Measurements from ENCODE around the gene RSPH10B. TPM values are rescaled to one million over a fixed set of nuclear protein-coding genes. Genes with fewer than 3 reads are reported as not detected.
"Not testable (repeated sequence)": the region's sequence is repeated elsewhere in the genome, so short reads cannot be mapped to it uniquely, and the experiment has no call there.

Gene RSPH10B
- total RNA-seq, 1 donor from 2014 or later: not detected

GRCh38 chr7:5931905-5932644 is 38.4 kb downstream of the RSPH10B start:
- not testable (repeated sequence) for DNase-seq
- ATAC-seq: peak; percentile 52

GRCh38 chr7:5931250-5931649 is 39.2 kb downstream of the RSPH10B start:
- DNase-seq; ATAC-seq; intact Hi-C loops (cut with micrococcal nuclease): not testable (repeated sequence)

More at GRCh38 chr7:5931905-5932644, 38.4 kb downstream of the RSPH10B start:
- intact Hi-C loops (cut with micrococcal nuclease): not testable (repeated sequence)

GRCh38 chr7:5930290-5930689 is 40.2 kb downstream of the RSPH10B start:
- intact Hi-C loops (cut with micrococcal nuclease); DNase-seq: not testable (repeated sequence)
- ATAC-seq: peak; percentile 21

- ATAC-seq: not testable (repeated sequence)
These were observed 44.1 kb downstream of the RSPH10B start for GRCh38 chr7:5926263-5926870.

GRCh38 chr7:5924630-5925029 is 45.9 kb downstream of the RSPH10B start:
- ATAC-seq; intact Hi-C loops (cut with micrococcal nuclease); DNase-seq: not testable (repeated sequence)

More at GRCh38 chr7:5926263-5926870, 44.1 kb downstream of the RSPH10B start:
- DNase-seq; intact Hi-C loops (cut with micrococcal nuclease): not testable (repeated sequence)

- ATAC-seq; intact Hi-C loops (cut with micrococcal nuclease); DNase-seq: not testable (repeated sequence)
These were observed 46.3 kb downstream of the RSPH10B start for GRCh38 chr7:5924180-5924579.

- DNase-seq; ATAC-seq; intact Hi-C loops (cut with micrococcal nuclease): not testable (repeated sequence)
These were observed 54.0 kb downstream of the RSPH10B start for GRCh38 chr7:5916529-5916928.

- ATAC-seq; DNase-seq; intact Hi-C loops (cut with micrococcal nuclease): not testable (repeated sequence)
These were observed 61.7 kb downstream of the RSPH10B start for GRCh38 chr7:5908835-5909234.

GRCh38 chr7:5904726-5905125 is 65.8 kb downstream of the RSPH10B start:
- intact Hi-C loops (cut with micrococcal nuclease); ATAC-seq; DNase-seq: not testable (repeated sequence)

- ATAC-seq; DNase-seq; intact Hi-C loops (cut with micrococcal nuclease): not testable (repeated sequence)
These were observed 67.5 kb downstream of the RSPH10B start for GRCh38 chr7:5903002-5903401.

GRCh38 chr7:5898480-5899224 is 71.8 kb downstream of the RSPH10B start, which contains the start of gene CCZ1:
CCZ1 (plus strand) TSS chr7:5898733; CDS start chr7:5898800, 67 bp downstream.
- intact Hi-C loops (cut with micrococcal nuclease): not testable (repeated sequence)
- peak; percentile 78 for DNase-seq
- peak; percentile 99 for ATAC-seq

- intact Hi-C loops (cut with micrococcal nuclease); DNase-seq: not testable (repeated sequence)
- peak; percentile 23 for ATAC-seq
These were observed 73.0 kb downstream of the RSPH10B start for GRCh38 chr7:5897369-5897919.

GRCh38 chr7:5892498-5892897 is 78.0 kb downstream of the RSPH10B start:
- ATAC-seq (no peak), DNase-seq (no peak)
- intact Hi-C loops (cut with micrococcal nuclease): no loop called here

- ATAC-seq: not testable (repeated sequence)
These were observed 80.2 kb downstream of the RSPH10B start for GRCh38 chr7:5890244-5890643.

GRCh38 chr7:5888021-5888420 is 82.5 kb downstream of the RSPH10B start:
- intact Hi-C loops (cut with micrococcal nuclease); DNase-seq; ATAC-seq: not testable (repeated sequence)

More at GRCh38 chr7:5890244-5890643, 80.2 kb downstream of the RSPH10B start:
- DNase-seq; intact Hi-C loops (cut with micrococcal nuclease): not testable (repeated sequence)

- intact Hi-C loops (cut with micrococcal nuclease): not testable (repeated sequence)
These were observed 86.1 kb downstream of the RSPH10B start for GRCh38 chr7:5884431-5884830.

GRCh38 chr7:5880106-5880505 is 90.4 kb downstream of the RSPH10B start:
- ATAC-seq; DNase-seq; intact Hi-C loops (cut with micrococcal nuclease): not testable (repeated sequence)

More at GRCh38 chr7:5884431-5884830, 86.1 kb downstream of the RSPH10B start:
- not testable (repeated sequence) for DNase-seq, ATAC-seq

- DNase-seq; intact Hi-C loops (cut with micrococcal nuclease); ATAC-seq: not testable (repeated sequence)
These were observed 90.9 kb downstream of the RSPH10B start for GRCh38 chr7:5879591-5879990.
